ENCODE data around the gene KRT15. TPM values are rescaled to one million over a fixed set of nuclear protein-coding genes. Genes with fewer than 3 reads are reported as not detected.

The KRT15 gene
- total RNA-seq, 4 donors from 2014 or later = not detected

DNA sequence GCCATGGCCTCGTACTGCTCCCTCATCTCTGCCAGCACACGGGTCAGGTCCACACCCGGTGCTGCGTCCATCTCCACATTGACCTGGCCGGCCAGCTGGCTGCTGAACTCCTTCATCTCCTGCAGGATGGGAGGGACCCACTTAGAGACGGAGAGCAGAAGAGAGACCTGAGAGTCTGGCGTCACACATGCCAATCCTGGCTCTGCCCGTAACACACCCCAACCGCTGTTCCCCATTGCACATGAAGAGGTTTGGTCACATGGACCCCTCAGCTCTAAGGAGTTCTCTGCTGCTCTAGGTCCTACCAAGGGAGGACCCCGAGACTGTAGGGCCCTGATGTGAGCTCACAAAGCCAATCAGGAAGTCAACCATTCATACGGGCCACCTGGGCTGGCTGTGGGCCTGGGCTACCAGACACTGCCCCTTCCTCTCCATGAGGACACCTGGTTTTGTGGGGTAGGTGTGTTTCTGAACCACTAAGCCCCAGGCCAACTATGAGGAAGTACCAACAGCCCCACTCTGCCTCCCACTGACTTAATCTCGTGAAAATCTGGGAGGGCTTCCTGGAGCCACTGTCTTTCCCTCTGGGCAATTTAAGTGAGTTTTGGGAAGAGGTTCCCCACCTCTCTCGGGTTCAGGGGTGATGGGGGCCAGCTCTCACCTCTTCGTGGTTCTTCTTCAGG lies 2.4 kb downstream of the KRT15 start:
- TF ChIP-seq, protein P1, sequence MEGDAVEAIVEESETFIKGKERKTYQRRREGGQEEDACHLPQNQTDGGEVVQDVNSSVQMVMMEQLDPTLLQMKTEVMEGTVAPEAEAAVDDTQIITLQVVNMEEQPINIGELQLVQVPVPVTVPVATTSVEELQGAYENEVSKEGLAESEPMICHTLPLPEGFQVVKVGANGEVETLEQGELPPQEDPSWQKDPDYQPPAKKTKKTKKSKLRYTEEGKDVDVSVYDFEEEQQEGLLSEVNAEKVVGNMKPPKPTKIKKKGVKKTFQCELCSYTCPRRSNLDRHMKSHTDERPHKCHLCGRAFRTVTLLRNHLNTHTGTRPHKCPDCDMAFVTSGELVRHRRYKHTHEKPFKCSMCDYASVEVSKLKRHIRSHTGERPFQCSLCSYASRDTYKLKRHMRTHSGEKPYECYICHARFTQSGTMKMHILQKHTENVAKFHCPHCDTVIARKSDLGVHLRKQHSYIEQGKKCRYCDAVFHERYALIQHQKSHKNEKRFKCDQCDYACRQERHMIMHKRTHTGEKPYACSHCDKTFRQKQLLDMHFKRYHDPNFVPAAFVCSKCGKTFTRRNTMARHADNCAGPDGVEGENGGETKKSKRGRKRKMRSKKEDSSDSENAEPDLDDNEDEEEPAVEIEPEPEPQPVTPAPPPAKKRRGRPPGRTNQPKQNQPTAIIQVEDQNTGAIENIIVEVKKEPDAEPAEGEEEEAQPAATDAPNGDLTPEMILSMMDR (IDR thresholded peaks at IDR 0.05; ENCODE audit: low read depth) = no peak

DNA sequence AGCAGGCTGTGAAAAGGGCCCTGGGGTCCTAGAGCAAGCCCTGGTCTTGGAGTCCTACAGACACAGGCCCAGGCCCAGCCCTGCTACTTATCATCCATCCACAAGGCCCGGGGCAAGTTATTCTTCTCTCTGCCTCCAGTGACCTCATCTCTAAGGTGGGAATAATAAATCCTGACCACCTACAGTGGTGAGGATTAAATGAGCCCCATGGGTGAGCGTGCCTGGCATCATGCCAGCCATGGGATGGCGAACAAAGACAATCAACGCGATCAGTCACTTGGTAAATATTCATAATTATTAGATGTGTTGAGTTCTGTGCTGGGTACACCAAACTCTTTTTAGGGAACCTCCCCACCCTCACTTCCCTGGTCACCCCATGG lies 5.5 kb downstream of the KRT15 start:
- TF ChIP-seq, protein P1 (IDR thresholded peaks at IDR 0.05; ENCODE audit: low read depth) = no peak

DNA sequence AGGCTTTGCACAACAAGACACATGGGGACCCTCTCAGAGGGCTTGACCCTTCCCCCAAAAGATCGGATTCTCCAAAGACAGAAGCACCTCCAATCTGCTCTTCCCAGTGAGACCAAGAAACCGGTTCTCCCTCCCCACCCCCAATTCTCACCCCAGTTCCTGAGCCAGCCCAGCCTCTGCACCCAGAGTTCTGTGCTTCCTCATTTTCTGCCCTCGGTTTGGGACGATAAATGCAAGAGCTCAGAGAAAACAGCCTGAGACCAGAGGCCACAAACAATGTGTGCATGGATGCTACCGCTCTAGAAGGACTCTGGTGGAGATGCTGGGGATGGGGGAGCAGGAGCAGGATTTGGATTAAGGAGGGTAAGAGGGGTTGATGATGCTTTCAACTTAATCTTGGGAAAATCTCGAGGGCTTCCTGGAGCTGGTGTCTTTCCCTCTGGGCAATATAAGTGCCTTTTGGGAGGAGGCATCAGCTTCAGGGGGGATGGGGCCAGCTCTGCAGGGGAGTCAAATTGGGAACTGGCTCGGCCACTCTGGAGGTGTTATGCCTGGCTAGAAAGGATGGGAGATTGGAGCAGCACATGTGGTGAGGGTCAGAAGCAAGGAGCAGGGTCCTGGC lies 6.0 kb downstream of the KRT15 start:
- TF ChIP-seq, protein P1 (IDR thresholded peaks at IDR 0.05; ENCODE audit: low read depth) = no peak

DNA sequence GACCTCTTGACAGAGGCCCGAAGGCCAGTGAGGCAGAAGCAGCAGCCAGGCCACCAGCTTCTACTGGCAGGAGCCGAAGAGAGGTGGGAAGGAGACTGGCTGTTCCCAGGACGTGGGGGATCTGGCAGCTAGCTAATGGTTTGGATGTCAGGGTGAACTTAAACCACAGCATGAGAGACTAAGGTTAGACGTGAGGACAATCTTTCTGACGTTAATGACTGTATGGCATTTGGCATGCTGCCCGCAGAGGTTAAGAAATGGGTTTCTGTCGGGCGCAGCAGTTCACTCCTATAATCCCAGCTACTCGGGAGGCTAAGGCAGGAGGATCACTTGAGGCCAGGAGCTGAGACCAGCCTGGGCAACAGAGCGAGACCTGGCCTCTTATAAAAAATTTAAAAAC lies 7.0 kb downstream of the KRT15 start:
- TF ChIP-seq, protein P1 (IDR thresholded peaks at IDR 0.05; ENCODE audit: low read depth) = no peak

DNA sequence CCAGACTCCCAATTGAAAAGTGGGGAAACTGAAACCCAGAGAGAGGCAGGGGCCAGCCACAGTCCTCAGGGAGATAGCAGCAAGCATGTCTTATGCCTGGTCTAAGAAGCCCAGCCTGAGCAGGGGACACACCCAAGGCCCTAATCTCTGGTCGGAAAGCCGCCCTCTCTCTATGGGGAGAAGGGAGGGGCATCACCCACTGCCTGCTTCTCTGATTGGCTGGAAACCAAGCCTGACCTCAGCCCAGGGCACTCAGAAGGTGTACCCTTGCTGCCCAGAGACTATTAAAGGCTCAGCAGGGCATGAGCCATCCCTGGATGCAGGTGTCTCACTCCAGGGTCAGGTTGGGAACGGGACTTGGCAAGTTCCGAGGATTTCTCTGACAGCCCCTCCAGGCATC lies 7.6 kb downstream of the KRT15 start:
- TF ChIP-seq, protein P1 (IDR thresholded peaks at IDR 0.05; ENCODE audit: low read depth) = no peak

DNA sequence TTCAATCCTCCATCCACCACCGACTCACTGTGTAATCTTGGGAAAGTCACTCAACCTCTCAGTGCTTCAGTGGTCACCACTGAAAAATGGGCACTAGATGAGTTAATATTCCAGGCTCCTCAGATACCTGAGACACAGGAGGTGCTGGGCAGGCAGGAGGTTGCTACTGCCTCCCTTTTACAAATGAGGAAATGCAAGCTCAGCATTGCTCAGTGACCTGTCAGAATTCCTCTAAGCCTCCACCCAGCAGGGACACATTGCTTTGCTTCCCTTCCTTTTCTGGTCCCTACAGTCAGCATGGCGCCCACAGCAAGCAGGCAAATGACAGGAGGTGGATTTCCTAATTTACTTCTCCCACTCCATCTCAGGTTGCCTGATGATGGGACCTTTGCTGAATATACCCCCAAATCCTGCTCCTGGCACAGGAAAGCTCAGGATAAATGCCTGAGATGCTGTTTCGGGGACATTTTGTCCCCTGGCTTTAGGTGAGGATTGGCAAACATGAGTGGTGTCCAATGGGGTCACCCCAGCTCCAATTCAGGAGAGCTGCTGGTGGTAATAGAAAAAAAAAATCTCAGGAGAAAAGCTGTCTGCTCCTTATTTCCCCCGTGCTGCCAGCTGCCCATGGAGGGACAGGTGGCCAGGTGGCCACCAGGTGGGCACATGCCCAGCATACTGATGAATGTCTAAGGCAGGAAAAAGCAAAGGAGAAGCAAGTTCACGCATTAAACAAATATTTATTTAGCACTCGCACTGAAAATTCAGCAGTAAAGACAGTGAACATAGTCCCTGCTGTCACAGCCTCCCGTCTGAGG lies 8.2 kb downstream of the KRT15 start:
- TF ChIP-seq, protein P1 (IDR thresholded peaks at IDR 0.05; ENCODE audit: low read depth) = no peak

DNA sequence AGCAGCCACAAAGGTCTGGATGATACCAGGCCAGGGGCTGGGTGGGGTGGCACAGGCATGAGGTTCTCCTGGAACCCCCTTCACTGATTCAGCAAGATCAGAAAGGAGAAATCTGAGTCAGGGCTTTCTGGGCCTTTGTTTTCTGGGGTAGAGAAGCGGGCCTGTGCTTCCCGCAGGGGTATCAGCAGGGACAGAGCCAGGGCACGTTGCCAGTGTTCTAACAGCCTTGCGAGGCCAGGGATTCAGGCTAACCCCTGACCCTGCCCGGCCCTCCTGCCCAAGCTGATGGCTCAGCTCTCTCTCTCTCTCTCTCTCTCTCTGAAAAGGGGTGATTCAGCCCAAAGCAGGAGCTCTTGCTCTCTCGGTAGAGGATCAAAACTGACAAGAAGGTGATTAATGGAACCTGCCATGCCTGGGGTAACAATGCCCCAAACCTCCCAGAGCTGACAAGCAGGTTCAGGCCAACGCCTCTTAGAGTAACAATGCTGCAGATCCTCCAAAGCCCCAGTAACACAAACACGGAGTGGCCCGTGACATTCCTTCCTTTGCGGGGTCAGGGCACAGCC lies 11.3 kb downstream of the KRT15 start:
- TF ChIP-seq, protein P1 (IDR thresholded peaks at IDR 0.05; ENCODE audit: low read depth) = no peak
